ENCODE results near the gene SLC30A4.
"Not testable (repeated sequence)": the region's sequence is repeated elsewhere in the genome, so short reads cannot be mapped to it uniquely, and the experiment has no call there.

SLC30A4 gene

DNA sequence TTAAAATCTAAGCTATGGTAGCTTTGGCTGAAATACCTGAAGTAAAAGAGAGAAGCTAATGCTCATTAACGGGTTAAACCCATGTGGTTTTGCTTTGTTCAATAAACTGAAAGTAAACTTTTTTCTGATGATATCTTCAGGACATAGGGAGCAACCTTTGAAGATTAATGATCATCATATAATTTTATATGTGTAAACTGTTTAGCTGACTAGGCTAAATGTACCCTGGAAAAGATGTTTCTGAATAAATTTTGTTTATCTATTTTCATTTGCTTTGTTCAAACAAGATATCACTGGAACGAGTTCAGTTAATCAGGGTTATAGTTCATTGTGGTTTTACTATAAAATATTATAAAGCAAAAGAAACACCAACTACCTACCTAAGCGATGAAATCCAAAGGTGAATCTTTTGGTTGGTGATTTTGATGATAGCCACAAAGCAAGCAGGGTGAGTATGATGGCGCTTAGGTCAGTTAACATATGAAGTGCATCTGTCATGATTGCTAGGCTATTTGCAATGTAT lies 11.7 kb downstream of the SLC30A4 start:
- Histone ChIP-seq H3K9me2 (replicated peaks; ENCODE audit: low read depth, low read length) (no peaks in the 10 kb centered on the region), H3K9ac (ENCODE audit: low read depth, low read length, poor library complexity, severe bottlenecking) (no peak overlapping the region), H3K27me3 (ENCODE audit: insufficient read depth, low read length, poor library complexity, severe bottlenecking) (no peaks in the 10 kb centered on the region), H3K9me3 (ENCODE audit: insufficient read depth, low read depth, low read length) (no peaks in the 10 kb centered on the region), H3K4me3 (ENCODE audit: low read length, poor library complexity, severe bottlenecking) (no peak overlapping the region), H3K4me2 (ENCODE audit: low read depth, low read length, poor library complexity, severe bottlenecking) (no peak overlapping the region), H3F3A (ENCODE audit: low read depth) (no peaks in the 10 kb centered on the region), H3K4me1 (ENCODE audit: insufficient read depth, low read length, poor library complexity, severe bottlenecking) (no peaks in the 10 kb centered on the region), H2AFZ (ENCODE audit: low read length) (no peak overlapping the region), H4K20me1 (ENCODE audit: insufficient read depth, low read length, poor library complexity, severe bottlenecking) (no peaks in the 10 kb centered on the region), H3K79me2 (ENCODE audit: insufficient read depth, low read length) (no peaks in the 10 kb centered on the region), H3K36me3 (ENCODE audit: insufficient read depth, low read length) (no peaks in the 10 kb centered on the region)
- no peak for TF ChIP-seq CTCF (conservative IDR thresholded peaks at IDR 0.05; ENCODE audit: low read length)
- TF ChIP-seq EZH2phosphoT487 (IDR thresholded peaks at IDR 0.05; ENCODE audit: borderline replicate concordance) = no peak

GRCh38 chr15:45507143-45507542 lies 15.4 kb downstream of the SLC30A4 start:
- H3K9ac ChIP-seq (ENCODE audit: low read depth, low read length, poor library complexity, severe bottlenecking); H3K4me2 ChIP-seq (ENCODE audit: low read depth, low read length, poor library complexity, severe bottlenecking); H3K27me3 ChIP-seq (ENCODE audit: insufficient read depth, low read length, poor library complexity, severe bottlenecking); H2AFZ ChIP-seq (ENCODE audit: low read length); H3K4me1 ChIP-seq (ENCODE audit: insufficient read depth, low read length, poor library complexity, severe bottlenecking); H4K20me1 ChIP-seq (ENCODE audit: insufficient read depth, low read length, poor library complexity, severe bottlenecking); H3K4me3 ChIP-seq (ENCODE audit: low read length, poor library complexity, severe bottlenecking); H3K36me3 ChIP-seq (ENCODE audit: insufficient read depth, low read length); H3K9me2 ChIP-seq (replicated peaks; ENCODE audit: low read depth, low read length); H3F3A ChIP-seq (ENCODE audit: low read depth); H3K79me2 ChIP-seq (ENCODE audit: insufficient read depth, low read length); H3K9me3 ChIP-seq (ENCODE audit: insufficient read depth, low read depth, low read length): not testable (repeated sequence)

DNA sequence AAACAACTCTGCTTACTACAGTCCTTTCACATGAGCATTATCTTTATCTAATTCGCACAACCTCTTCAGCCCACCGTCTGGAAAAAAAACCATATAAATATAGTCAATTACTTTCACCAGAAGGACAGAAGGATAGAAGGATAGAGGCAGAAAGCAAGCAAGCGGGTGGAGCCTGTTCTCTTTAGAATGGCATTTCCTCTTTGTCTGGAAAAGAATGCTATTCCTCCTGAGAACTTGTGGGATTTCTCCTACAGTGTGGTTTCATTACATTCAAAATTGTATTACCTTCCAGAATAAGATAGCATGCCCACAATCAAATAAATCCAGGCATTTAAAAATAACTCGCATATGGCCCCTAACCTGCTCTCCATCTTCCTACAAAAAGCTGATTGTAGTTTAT lies 23.1 kb downstream of the SLC30A4 start:
- no peaks in the 10 kb centered on the region for H3K36me3 ChIP-seq (ENCODE audit: insufficient read depth, low read length)
- H3K27me3 ChIP-seq (ENCODE audit: insufficient read depth, low read length, poor library complexity, severe bottlenecking) = no peaks in the 10 kb centered on the region
- no peaks in the 10 kb centered on the region for H3F3A ChIP-seq (ENCODE audit: low read depth)
- H3K79me2 ChIP-seq (ENCODE audit: insufficient read depth, low read length) = no peaks in the 10 kb centered on the region
- H2AFZ ChIP-seq (ENCODE audit: low read length) = no peak overlapping the region
- H3K4me2 ChIP-seq (ENCODE audit: low read depth, low read length, poor library complexity, severe bottlenecking) = no peak overlapping the region
- no peaks in the 10 kb centered on the region for H3K9me3 ChIP-seq (ENCODE audit: insufficient read depth, low read depth, low read length)
- H3K4me1 ChIP-seq (ENCODE audit: insufficient read depth, low read length, poor library complexity, severe bottlenecking) = no peaks in the 10 kb centered on the region
- H3K9ac ChIP-seq (ENCODE audit: low read depth, low read length, poor library complexity, severe bottlenecking) = no peak overlapping the region
- TF ChIP-seq EZH2phosphoT487 (IDR thresholded peaks at IDR 0.05; ENCODE audit: borderline replicate concordance) (no peak), CTCF (conservative IDR thresholded peaks at IDR 0.05; ENCODE audit: low read length) (no peak)
- H3K4me3 ChIP-seq (ENCODE audit: low read length, poor library complexity, severe bottlenecking) = no peak overlapping the region
- H3K9me2 ChIP-seq (replicated peaks; ENCODE audit: low read depth, low read length) = no peaks in the 10 kb centered on the region
- no peaks in the 10 kb centered on the region for H4K20me1 ChIP-seq (ENCODE audit: insufficient read depth, low read length, poor library complexity, severe bottlenecking)

- no peaks in the 10 kb centered on the region for H3K4me1 ChIP-seq (ENCODE audit: insufficient read depth, low read length, poor library complexity, severe bottlenecking)
Observed at GRCh38 chr15:45498701-45499100, 23.9 kb downstream of the SLC30A4 start.

More at GRCh38 chr15:45498701-45499100, 23.9 kb downstream of the SLC30A4 start:
- H3K4me3 ChIP-seq (ENCODE audit: low read length, poor library complexity, severe bottlenecking) = no peak overlapping the region
- H3K4me2 ChIP-seq (ENCODE audit: low read depth, low read length, poor library complexity, severe bottlenecking) = no peak overlapping the region
- no peak overlapping the region for H2AFZ ChIP-seq (ENCODE audit: low read length)
- no peaks in the 10 kb centered on the region for H3F3A ChIP-seq (ENCODE audit: low read depth)
- H3K9ac ChIP-seq (ENCODE audit: low read depth, low read length, poor library complexity, severe bottlenecking) = no peak overlapping the region
- no peaks in the 10 kb centered on the region for H3K79me2 ChIP-seq (ENCODE audit: insufficient read depth, low read length)
- H3K36me3 ChIP-seq (ENCODE audit: insufficient read depth, low read length) = no peaks in the 10 kb centered on the region
- no peaks in the 10 kb centered on the region for H3K9me2 ChIP-seq (replicated peaks; ENCODE audit: low read depth, low read length)
- no peaks in the 10 kb centered on the region for H3K27me3 ChIP-seq (ENCODE audit: insufficient read depth, low read length, poor library complexity, severe bottlenecking)
- no peaks in the 10 kb centered on the region for H3K9me3 ChIP-seq (ENCODE audit: insufficient read depth, low read depth, low read length)
- TF ChIP-seq CTCF (conservative IDR thresholded peaks at IDR 0.05; ENCODE audit: low read length) (no peak), EZH2phosphoT487 (IDR thresholded peaks at IDR 0.05; ENCODE audit: borderline replicate concordance) (no peak)
- no peaks in the 10 kb centered on the region for H4K20me1 ChIP-seq (ENCODE audit: insufficient read depth, low read length, poor library complexity, severe bottlenecking)

Data from Loucy (cell line).